Mesothelial cell of epicardium (in vitro differentiated cells): ENCODE results near the gene SSR1. TPM values are rescaled to one million over a fixed set of nuclear protein-coding genes. Genes with fewer than 3 reads are reported as not detected.
"Not testable (repeated sequence)": the region's sequence is repeated elsewhere in the genome, so short reads cannot be mapped to it uniquely, and the experiment has no call there.

ENCODE experiments used
- DNase-seq, 2 experiments: peaks; one replicate each; pipeline ENCODE4 v3.0.0; 2021; ENCODE audit warnings: low spot score in 2 of 2; ENCODE audit not compliant: unreplicated experiment in 2 of 2
- H3K27ac Mint-ChIP-seq: 2 replicates; pipeline ENCODE4 v1.8.0; 2021; ENCODE audit warnings: mixed read lengths
- H3K27me3 Mint-ChIP-seq: 2 replicates; pipeline ENCODE4 v1.8.0; 2021; ENCODE audit warnings: low read depth, mixed read lengths
- H3K36me3 Mint-ChIP-seq: 2 replicates; pipeline ENCODE4 v1.8.0; 2021; ENCODE audit warnings: mixed read lengths
- H3K4me1 Mint-ChIP-seq: 2 replicates; pipeline ENCODE4 v1.8.0; 2021; ENCODE audit warnings: mixed read lengths
- H3K4me3 Mint-ChIP-seq: 2 replicates; pipeline ENCODE4 v1.8.0; 2021; ENCODE audit warnings: mild to moderate bottlenecking, moderate library complexity, mixed read lengths
- H3K9me3 Mint-ChIP-seq: 2 replicates; pipeline ENCODE4 v1.8.0; 2021; ENCODE audit warnings: mixed read lengths
- total RNA-seq: library from RNA; stranded (reverse); gene quantifications from 3 replicates; pipeline ENCODE4 v1.2.1, GENCODE V29; 2021
- TF ChIP-seq, protein P1 (sequence below): fragments of 200-600 bp; sonication (generic); IDR thresholded peaks from one replicate; pipeline ENCODE4 v1.5.0; 2021; ENCODE audit warnings: antibody characterized with exemption; ENCODE audit not compliant: unreplicated experiment

Gene SSR1
- total RNA-seq, 1 donor from 2014 or later, result 115 TPM

DNA sequence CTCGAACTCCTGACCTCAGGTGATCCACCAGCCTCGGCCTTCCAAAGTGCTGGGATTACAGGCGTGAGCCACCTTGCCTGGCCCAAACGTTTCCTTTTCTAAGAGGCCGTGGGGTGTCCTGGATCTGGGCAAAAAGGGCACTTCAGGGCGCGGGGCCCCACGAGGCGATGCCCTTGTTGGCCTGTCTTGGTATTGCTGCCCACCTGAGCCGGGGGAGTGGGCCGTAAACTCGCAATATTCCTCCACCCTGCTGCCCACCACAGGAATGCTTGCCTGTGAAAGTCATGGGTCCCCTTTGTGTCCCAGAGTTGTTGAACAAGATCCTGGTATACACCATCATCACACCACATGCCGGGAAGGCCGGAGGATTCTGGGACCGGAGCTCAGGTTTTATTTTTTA, 49.0 kb downstream of the SSR1 start:
- Mint-ChIP-seq H3K4me3 (no peak overlapping the region), H3K9me3 (no peaks in the 10 kb centered on the region), H3K27ac (no peak overlapping the region), H3K27me3 (no peaks in the 10 kb centered on the region), H3K36me3 (no peaks in the 10 kb centered on the region), H3K4me1 (peaks cover 28% of the 10 kb centered on the region)
- DNase-seq, result no peak
- TF ChIP-seq, protein P1, sequence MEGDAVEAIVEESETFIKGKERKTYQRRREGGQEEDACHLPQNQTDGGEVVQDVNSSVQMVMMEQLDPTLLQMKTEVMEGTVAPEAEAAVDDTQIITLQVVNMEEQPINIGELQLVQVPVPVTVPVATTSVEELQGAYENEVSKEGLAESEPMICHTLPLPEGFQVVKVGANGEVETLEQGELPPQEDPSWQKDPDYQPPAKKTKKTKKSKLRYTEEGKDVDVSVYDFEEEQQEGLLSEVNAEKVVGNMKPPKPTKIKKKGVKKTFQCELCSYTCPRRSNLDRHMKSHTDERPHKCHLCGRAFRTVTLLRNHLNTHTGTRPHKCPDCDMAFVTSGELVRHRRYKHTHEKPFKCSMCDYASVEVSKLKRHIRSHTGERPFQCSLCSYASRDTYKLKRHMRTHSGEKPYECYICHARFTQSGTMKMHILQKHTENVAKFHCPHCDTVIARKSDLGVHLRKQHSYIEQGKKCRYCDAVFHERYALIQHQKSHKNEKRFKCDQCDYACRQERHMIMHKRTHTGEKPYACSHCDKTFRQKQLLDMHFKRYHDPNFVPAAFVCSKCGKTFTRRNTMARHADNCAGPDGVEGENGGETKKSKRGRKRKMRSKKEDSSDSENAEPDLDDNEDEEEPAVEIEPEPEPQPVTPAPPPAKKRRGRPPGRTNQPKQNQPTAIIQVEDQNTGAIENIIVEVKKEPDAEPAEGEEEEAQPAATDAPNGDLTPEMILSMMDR, result no peak

DNA sequence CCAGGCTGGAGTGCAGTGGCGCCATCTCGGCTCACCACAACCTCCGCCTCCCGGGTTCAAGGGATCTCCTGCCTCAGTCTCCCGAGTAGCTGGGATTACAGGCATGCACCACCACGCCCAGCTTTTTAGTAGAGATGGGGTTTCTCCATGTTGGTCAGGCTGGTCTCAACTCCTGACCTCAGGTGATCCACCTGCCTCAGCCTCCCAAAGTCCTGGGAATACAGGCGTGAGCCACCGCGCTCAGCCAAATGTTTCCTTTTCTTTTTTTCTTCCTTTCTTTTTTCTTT, 49.5 kb downstream of the SSR1 start:
- DNase-seq, result not testable (repeated sequence)

DNA sequence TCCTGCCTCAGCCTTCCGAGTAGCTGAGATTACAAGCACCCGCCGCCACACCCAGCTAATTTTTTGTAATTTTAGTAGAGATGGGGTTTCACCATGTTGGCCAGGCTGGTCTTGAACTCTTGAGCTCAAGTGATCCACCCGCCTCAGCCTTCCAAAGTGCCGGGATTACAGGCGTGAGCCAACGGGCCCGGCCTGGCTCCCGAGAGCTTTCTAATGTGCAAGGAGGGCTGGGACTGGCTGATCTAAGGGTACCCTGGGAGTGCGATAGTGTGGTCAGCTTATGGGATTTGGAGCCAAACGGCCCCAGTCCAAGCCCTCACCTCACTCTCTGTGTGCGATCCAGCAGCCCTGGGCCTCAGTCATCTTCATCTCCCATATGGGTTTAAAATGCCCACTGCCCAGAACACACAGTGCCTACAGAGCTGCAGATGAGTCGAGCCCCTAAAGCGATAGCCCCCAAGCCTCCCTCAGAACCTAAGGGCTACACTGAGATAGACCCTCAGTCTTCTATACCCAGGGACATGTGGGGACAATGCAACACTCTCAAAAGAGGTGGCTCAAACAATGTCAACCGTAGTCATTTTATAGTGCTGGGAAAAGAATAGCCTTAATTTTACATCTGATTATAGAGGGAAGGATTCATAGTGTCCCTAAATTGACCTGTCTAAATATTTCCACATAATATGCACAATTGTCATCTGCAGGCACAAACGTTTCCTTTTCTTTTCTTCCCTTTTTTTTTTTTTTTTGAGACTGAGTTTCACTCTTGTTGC, 50.1 kb downstream of the SSR1 start:
- TF ChIP-seq, protein P1, result no peak

More for the DNA sequence above, 49.5 kb downstream of the SSR1 start:
- H3K4me1 Mint-ChIP-seq, result peaks cover 28% of the 10 kb centered on the region
- not testable (repeated sequence) for H3K27me3 Mint-ChIP-seq, H3K9me3 Mint-ChIP-seq, H3K27ac Mint-ChIP-seq, H3K4me3 Mint-ChIP-seq, H3K36me3 Mint-ChIP-seq

DNA sequence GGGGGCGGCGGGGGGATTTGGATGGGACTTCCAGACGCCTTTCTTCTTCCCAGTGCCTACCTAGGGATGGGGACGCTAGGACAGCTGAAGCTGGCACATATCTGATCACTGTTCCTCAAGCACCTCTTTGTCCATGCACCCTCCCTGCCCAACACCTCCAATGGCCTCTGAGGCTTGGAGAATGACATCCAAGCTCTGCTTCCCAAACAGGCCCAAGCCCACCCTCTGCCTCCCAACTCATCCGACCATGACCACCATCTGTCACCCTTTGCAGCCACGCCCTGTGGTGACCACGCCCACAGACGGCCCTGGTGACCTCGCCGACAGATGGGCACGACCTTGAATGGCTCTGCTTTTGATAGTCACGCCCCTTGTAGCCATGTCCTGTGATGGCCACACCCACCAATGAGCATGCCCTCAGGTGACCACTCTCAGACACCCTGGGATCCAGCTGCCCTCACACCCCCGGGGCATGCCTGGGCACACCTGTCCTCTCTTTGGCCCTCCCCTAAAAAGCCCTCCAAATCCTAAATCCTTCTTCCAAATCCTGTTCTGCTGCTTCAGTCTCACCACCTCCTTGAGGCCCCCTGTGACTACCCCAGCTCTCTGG, 51.0 kb downstream of the SSR1 start:
- Mint-ChIP-seq H3K27ac (peak overlapping the region; percentile 95), H3K36me3 (no peaks in the 10 kb centered on the region), H3K9me3 (no peaks in the 10 kb centered on the region), H3K4me1 (peaks cover 21% of the 10 kb centered on the region), H3K4me3 (peak overlapping the region; percentile 83), H3K27me3 (no peaks in the 10 kb centered on the region)
- TF ChIP-seq, protein P1, result no peak
- DNase-seq, result no peak

More for the DNA sequence above, 50.1 kb downstream of the SSR1 start:
- Mint-ChIP-seq H3K36me3 (no peaks in the 10 kb centered on the region), H3K27me3 (no peaks in the 10 kb centered on the region), H3K4me3 (peak overlapping the region; percentile 83), H3K9me3 (no peaks in the 10 kb centered on the region), H3K4me1 (peaks cover 28% of the 10 kb centered on the region), H3K27ac (no peak overlapping the region)
- DNase-seq, result no peak

DNA sequence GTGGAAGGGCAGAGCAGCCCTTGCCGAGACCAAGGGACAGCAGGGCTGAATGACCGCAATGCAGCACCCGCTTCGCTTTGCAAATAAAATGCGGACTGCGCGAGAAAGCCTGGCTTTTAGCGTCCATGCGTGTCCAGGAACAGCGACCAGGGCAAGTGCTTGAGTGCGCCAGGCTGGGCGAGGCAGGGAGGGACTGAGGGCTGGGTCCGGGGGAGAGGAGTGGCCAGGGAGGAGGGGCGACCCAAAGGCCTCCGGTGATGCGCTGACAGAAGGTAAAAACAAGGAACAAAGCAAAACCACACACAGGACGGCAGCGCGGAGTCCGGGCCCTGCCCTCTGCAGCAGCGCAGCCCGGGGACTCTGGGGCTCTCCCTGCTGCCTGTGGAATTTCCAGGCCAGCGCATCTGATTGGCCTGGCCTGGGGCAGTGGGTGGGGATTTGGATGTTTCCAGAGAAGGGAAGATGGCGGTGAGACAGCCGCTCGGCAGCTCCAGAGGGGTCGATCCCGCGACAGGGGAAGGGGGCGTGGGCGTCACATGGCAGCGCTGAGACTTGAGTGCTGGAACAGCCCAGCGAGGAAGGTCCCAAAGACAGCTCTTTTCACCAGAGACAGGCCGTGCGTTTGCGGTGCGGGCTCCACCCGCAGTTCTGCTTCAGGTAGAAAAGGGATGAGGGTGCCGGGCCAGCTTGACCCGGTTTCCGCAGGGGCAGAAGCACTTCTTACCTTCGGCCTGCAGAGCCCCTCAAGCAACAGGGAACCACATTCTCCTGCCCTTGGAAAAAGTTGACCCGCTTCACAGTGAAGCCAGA, 51.8 kb downstream of the SSR1 start:
- no peaks in the 10 kb centered on the region for H3K27me3 Mint-ChIP-seq
- TF ChIP-seq, protein P1, result no peak
- peaks cover 21% of the 10 kb centered on the region for H3K4me1 Mint-ChIP-seq

More for the DNA sequence above, 51.8 kb downstream of the SSR1 start:
- Mint-ChIP-seq H3K27ac (peak overlapping the region; percentile 95), H3K36me3 (no peaks in the 10 kb centered on the region), H3K9me3 (no peaks in the 10 kb centered on the region), H3K4me3 (peak overlapping the region; percentile 83)
- DNase-seq, result peak; percentile 74 to 86
